HG03025 (cell line): Measurements from ENCODE around the gene SPRR1A.

Experiments
- ATAC-seq: cut with Tn5 transposase; IDR thresholded peaks from one replicate; pipeline ENCODE4 v1.9.1; 2021; ENCODE audit warnings: mild to moderate bottlenecking, moderate library complexity; ENCODE audit not compliant: unreplicated experiment, low FRiP score

SPRR1A gene, protein sequence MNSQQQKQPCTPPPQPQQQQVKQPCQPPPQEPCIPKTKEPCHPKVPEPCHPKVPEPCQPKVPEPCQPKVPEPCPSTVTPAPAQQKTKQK

GRCh38 chr1:152983743-152984142 is at the start of gene SPRR1A:
Gene SPRR1A, plus strand, starts transcription at chr1:152984081. Its CDS starts 1,150 bp downstream, at chr1:152985231.
- ATAC-seq, result no peak

DNA sequence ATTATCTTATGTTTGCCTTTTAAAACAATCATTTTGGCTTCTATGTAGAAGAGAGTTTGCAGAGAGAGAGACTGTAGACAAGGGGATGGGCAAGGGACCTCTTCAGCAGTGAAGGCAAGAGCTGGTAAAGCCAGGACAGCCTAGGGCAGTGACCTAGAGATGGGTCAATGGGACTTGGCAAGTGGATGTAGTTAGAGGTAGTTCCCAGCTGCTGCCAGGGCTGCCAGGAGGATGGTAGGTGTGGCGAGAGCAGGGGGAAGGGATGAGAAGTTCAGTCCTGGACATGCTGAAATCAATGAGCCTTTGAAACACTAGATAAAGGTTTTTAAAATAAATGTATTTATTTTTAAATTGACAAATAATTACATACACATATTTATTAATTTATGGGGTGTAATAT is 43.3 kb upstream of the SPRR1A start:
- no peak for ATAC-seq

- ATAC-seq, result no peak
Measured at GRCh38 chr1:152941037-152941711, 42.7 kb upstream of the SPRR1A start.

- ATAC-seq, result no peak
Measured at GRCh38 chr1:152942161-152942560, 41.7 kb upstream of the SPRR1A start.

DNA sequence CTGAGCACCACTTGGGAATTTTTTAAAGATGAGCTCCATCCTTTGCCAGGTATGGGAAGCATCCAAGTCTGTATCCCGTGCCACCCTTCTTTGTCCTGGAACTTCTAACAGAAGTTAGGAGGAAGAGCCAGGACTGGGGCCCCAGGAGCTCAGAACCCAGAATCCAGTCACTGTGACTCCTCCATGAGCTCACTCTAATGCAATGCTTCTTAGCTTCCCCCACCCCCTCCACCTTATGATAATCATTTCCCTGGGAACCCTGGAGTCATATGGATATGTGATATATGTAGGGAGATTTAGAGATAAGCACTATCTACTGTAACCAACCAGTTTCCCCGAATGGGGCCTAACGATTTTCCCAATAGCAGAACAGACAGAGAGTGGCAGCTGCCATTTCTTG is 37.6 kb upstream of the SPRR1A start:
- no peak for ATAC-seq

- no peak for ATAC-seq
Measured at GRCh38 chr1:152946651-152947256, 37.1 kb upstream of the SPRR1A start, which contains the start of gene SPRR5. Gene SPRR5, plus strand, starts transcription at chr1:152947206. Its CDS starts 1,349 bp downstream, at chr1:152948555.

DNA sequence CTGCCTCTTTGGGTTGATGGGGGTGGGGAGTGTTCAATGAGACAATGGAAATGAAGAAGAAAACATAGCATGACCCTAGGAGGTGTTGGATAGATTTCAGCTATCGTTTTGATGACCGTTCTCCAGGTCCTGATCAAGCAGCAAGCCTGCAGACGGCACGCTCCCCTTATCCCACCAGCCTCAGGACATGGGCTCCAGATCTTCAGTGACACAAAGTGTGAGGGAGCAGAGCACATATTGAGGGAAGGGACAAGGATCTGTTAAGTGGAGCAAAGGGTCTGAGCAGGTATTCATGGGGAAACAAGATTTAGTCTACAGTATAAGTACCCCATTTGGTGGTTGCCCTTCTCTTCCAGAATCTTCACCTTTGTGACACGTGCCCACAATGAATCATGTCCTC is 32.2 kb upstream of the SPRR1A start:
- no peak for ATAC-seq

- no peak for ATAC-seq
Measured at GRCh38 chr1:152953761-152954160, 30.1 kb upstream of the SPRR1A start.

DNA sequence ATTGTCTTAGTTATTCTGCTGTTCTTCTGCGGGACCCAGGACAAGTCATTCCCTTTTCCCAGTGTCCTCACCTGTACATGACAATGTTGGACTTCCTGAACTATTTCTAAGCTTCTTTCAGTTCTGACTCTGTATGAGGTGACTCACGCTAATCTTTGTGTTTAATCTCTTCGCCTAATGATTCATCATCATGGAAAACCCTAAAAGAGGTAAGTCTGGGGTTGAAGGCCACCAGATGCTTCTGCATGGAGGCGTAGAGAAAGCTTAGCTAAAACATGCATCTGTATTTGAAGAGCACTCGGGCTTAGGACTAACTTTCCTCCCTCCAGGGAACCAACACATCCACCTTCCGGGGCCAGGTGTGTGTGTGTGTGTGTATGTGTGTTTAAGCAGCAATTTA is 29.4 kb upstream of the SPRR1A start:
- no peak for ATAC-seq

DNA sequence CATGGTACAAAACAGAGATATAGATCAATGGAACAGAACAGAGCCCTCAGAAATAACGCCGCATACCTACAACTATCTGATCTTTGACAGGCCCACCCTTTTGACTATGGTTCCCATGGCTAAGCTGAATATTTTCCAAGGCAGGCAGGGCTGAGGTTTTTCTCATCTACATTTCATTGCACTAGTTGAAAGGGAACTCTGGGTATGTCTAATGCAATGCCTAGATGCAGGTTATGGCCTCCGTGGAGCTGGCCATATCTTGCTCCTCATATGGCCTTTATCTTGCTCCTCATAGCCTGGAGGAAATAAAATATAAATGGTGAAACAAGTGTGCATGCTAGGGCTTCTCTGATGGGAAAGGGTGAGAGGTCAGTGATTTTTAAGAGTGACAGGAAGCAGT is 26.3 kb upstream of the SPRR1A start:
- no peak for ATAC-seq

DNA sequence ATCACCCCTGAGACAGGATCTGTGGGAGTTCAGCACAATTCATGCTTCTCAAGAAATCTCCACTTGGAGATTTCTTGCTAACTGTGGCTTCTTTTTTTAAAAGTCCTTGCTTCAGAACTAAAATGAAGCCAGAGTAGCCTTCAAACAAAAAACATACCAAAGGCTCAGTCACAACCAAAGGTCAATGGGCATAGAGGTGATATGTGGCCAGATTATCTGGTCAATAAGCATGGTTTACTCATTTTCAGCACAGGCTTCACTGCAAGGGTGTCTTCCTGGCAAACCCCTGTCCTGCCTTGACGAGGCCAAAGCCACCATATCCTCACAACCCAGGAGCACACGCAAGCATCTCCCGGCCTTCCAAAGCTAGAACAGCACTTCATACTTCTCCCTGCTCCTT is 24.6 kb upstream of the SPRR1A start:
- ATAC-seq, result no peak

GRCh38 chr1:152959801-152960451 is 24.0 kb upstream of the SPRR1A start:
- no peak for ATAC-seq

- no peak for ATAC-seq
Measured at GRCh38 chr1:152960452-152961044, 23.3 kb upstream of the SPRR1A start.

- no peak for ATAC-seq
Measured at GRCh38 chr1:152961226-152961891, 22.5 kb upstream of the SPRR1A start.

DNA sequence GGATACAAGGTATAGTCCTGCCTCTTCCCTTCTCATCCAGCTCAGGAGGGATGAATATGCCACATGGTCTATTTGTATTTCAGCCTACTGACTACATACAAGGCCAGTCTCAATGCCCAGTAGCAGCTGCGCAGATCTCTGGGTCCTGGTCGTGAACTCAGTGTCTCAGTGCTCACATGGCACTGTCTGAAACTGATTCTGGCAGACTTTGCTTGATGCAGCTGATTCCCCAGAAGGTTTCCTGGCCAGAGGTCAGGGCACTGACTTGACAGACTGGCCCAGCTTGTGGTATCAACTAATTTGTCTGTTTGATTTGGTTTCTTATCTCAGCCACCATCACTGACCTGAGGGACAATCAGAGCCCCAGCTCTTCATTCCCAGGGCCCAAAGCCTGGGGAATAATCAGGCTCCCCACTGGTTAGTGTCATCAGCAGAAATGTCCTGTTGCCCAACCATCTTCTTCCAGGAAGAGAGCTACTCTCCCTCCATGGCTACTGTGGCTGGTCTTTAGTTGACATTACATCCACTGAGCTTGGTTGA is 20.9 kb upstream of the SPRR1A start:
- ATAC-seq, result no peak

DNA sequence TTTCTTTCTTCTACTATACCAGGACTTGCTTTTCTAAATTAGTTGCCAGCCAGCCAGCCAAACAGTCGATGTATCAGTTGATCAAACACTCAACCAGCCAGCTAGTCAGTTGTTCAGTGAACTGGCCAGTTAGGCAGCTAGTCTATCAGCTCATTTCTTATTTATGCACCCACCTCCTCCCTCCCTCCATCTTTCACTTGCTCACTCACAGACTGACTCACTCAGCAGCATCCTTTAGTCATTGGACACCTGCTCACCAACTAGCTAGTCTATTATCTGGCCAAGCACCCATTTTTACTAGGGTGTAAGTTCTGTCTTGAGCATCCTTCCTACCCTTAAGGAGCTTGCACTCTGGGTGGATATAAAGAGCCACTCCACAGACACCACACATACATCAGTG is 19.3 kb upstream of the SPRR1A start:
- no peak for ATAC-seq

DNA sequence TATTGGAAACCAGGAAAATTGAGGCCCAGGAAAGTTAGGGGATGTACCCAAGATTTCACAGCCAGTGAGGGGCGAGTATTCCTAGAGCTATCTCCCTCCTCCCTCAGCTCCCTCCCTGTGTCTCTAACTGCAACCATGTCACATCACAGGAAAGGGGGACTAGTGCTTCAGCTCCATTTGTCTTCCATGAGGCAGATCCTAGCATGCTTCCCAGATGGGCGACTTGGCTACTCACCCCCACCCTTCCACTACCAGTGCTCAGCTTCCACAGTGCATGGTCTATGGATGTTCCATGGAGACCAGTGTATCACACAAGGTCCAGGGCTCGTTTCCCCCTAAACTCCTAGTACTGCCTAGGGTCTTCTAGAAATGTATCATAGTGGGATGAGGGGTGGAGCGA is 18.0 kb upstream of the SPRR1A start:
- no peak for ATAC-seq

DNA sequence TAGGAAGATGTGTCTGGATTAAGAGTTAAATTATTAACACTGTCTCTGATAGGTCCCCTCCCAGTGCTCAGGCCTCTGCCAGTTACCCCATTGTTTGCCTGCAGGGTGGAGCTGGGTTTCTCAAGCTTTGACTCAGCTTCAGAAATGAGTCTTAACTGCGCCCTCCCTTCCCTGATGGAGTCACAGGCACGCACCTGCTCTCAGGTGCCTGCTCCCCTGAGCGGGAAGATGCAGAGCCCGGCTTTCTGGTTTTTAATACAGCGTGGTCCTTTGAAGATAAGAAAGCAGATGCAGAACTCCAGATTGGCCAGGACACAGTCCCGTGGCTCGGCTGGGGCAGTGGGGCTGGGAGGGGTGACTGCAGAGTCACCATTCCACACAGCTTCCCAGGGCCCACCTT is 16.7 kb upstream of the SPRR1A start:
- ATAC-seq, result no peak

DNA sequence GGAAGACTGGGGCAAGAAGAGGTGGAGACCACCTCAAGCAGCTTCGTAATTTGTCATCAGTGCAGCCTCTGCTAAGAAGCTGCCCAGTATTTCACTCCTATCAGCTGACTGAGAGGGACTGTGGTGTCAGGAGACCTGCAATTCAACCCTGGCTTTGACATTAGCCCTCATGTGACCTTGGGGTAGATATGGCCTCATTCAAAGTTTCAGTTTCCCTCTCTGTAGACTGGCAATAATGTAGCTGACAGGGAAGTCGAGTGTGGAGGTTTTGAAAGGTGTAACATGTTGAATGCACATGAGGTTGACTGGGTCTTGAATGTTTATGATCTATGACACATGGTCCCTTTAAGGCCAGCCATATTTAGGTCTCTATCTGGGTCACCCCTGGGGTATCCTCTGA is 15.6 kb upstream of the SPRR1A start:
- peak; percentile 94 for ATAC-seq

DNA sequence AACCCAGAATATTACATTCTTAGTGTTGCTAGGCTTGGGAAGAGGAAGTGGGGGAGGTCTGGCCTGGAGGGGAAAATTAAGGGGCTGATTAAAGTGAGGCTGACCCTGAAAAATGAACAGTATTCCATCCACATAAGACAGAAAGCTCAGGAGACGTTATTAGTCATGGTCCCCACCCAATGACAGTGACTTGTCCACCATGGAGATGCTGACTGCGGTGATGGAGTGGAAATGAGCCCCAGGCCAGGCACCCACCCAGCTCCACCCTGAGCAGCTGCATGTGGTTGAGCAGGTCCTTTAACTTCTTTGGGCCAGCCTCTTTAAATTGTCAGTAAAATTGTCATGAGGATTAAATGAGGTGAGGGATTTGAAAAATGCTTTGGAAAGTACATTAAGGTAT is 14.8 kb upstream of the SPRR1A start:
- no peak for ATAC-seq
